ENCODE measurements around the gene MACROD2. TPM values are rescaled to one million over a fixed set of nuclear protein-coding genes. Genes with fewer than 3 reads are reported as not detected.

MACROD2 gene
- total RNA-seq, 4 donors from 2014 or later, result 4.6 to 33.0 (median 8.3) TPM

GRCh38 chr20:16018881-16019280 is 2023.6 kb downstream of the MACROD2 start:
- Histone ChIP-seq H3K27ac (no peak overlapping the region), H3K4me1 (no peaks in the 10 kb centered on the region), H3K27me3 (no peaks in the 10 kb centered on the region), H3K36me3 (no peaks in the 10 kb centered on the region), H3K4me3 (no peak overlapping the region), H3K9me3 (no peaks in the 10 kb centered on the region)
- TF ChIP-seq POLR2A (IDR thresholded peaks at IDR 0.05) (no peak), EP300 (IDR thresholded peaks at IDR 0.05; ENCODE audit: low read depth) (no peak), CTCF (IDR thresholded peaks at IDR 0.05) (no peak), POLR2AphosphoS5 (IDR thresholded peaks at IDR 0.05) (no peak)
- in situ Hi-C loops (cut with MboI; ENCODE audit: low pct_ligation_motif_present in 1 of 4, low pct_unique_long_range_greater_than_20kb in 1 of 4, low sequenced_read_pairs in 3 of 4), result no loop called here
- intact Hi-C loops (cut with DNase I; ENCODE audit: low total_unique reads), result no loop called here
- DNase-seq, result no peak

- in situ Hi-C loops (cut with MboI; ENCODE audit: low pct_ligation_motif_present in 1 of 4, low pct_unique_long_range_greater_than_20kb in 1 of 4, low sequenced_read_pairs in 3 of 4) (no loop called here), intact Hi-C loops (cut with DNase I; ENCODE audit: low total_unique reads) (no loop called here)
- no peaks in the 10 kb centered on the region for H3K4me1 ChIP-seq
- no peak overlapping the region for H3K27ac ChIP-seq
- no peak for DNase-seq
- no peaks in the 10 kb centered on the region for H3K36me3 ChIP-seq
- H3K4me3 ChIP-seq, result no peak overlapping the region
- TF ChIP-seq CTCF (IDR thresholded peaks at IDR 0.05) (no peak), POLR2A (IDR thresholded peaks at IDR 0.05) (no peak), POLR2AphosphoS5 (IDR thresholded peaks at IDR 0.05) (no peak), EP300 (IDR thresholded peaks at IDR 0.05; ENCODE audit: low read depth) (no peak)
- H3K27me3 ChIP-seq, result no peaks in the 10 kb centered on the region
- 59 to 67% methylated on average over 3 of the region's 3 CpGs for WGBS, 2 donors (ENCODE audit: low coverage in 1 of 2)
- H3K9me3 ChIP-seq, result no peaks in the 10 kb centered on the region
Measured at GRCh38 chr20:16020971-16021370, 2025.7 kb downstream of the MACROD2 start.

- no peak for DNase-seq
- Histone ChIP-seq H3K9me3 (no peaks in the 10 kb centered on the region), H3K4me1 (no peaks in the 10 kb centered on the region), H3K36me3 (no peaks in the 10 kb centered on the region), H3K27ac (no peak overlapping the region), H3K27me3 (no peaks in the 10 kb centered on the region), H3K4me3 (no peak overlapping the region)
- no peak for TF ChIP-seq EP300 (IDR thresholded peaks at IDR 0.05; ENCODE audit: low read depth)
- TF ChIP-seq POLR2AphosphoS5 (IDR thresholded peaks at IDR 0.05), result no peak
- no peak for TF ChIP-seq CTCF (IDR thresholded peaks at IDR 0.05)
- TF ChIP-seq POLR2A (IDR thresholded peaks at IDR 0.05), result no peak
- in situ Hi-C loops (cut with MboI; ENCODE audit: low pct_ligation_motif_present in 1 of 4, low pct_unique_long_range_greater_than_20kb in 1 of 4, low sequenced_read_pairs in 3 of 4) (loop anchor here in 1 of 4 donors (25.0 kb wide), 1 partner anchor 88 kb away; no protein-coding TSS in a partner anchor), intact Hi-C loops (cut with DNase I; ENCODE audit: low total_unique reads) (no loop called here)
- WGBS, 2 donors (ENCODE audit: low coverage in 1 of 2), result 82 to 100% methylated on average over 1 of the region's 1 CpG
Measured at GRCh38 chr20:16025084-16025483, 2029.8 kb downstream of the MACROD2 start.

- in situ Hi-C loops (cut with MboI; ENCODE audit: low pct_ligation_motif_present in 1 of 4, low pct_unique_long_range_greater_than_20kb in 1 of 4, low sequenced_read_pairs in 3 of 4) (loop anchor here in 1 of 4 donors (25.0 kb wide), 1 partner anchor 90 kb away; no protein-coding TSS in a partner anchor), intact Hi-C loops (cut with DNase I; ENCODE audit: low total_unique reads) (no loop called here)
- no peaks in the 10 kb centered on the region for H3K9me3 ChIP-seq
- no peak for TF ChIP-seq CTCF (IDR thresholded peaks at IDR 0.05)
- TF ChIP-seq EP300 (IDR thresholded peaks at IDR 0.05; ENCODE audit: low read depth), result no peak
- TF ChIP-seq POLR2A (IDR thresholded peaks at IDR 0.05), result no peak
- no peak for TF ChIP-seq POLR2AphosphoS5 (IDR thresholded peaks at IDR 0.05)
- no peak overlapping the region for H3K27ac ChIP-seq
- H3K36me3 ChIP-seq, result no peaks in the 10 kb centered on the region
- H3K27me3 ChIP-seq, result no peaks in the 10 kb centered on the region
- no peaks in the 10 kb centered on the region for H3K4me1 ChIP-seq
- H3K4me3 ChIP-seq, result no peak overlapping the region
- no peak for DNase-seq
Measured at GRCh38 chr20:16027686-16028085, 2032.4 kb downstream of the MACROD2 start.
